ENCODE results near the gene CD300LF. TPM values are rescaled to one million over a fixed set of nuclear protein-coding genes. Genes with fewer than 3 reads are reported as not detected.

CD300LF gene
- total RNA-seq (2014; rRNA removed; shearing (Covaris generic)) = not detected in 2 replicates

DNA sequence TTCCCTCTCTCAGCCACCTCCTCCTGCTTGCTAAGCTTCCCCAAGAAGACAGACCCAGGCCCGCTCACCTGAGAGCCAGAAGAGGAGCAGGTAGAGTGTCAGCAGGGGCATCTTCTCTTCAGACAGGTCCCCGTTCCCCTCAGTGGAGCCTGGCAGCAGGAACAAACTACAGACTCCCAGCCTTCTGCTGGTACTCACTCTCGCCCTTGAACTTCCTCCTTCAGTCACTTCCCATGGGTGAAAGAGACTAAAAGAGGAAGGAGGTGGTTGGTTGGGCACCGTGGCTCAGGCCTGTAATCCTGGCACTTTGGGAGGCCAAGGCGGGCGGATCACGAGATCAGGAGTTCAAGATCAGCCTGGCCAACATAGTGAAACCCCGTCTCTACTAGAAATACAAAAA, at the start of gene CD300LF:
Gene CD300LF, minus strand, starts transcription at position 168 of the 400 bp plus-strand sequence. Its CDS starts 57 bp downstream, at position 111.
- no peak for DNase-seq (ENCODE audit: low spot score)

DNA sequence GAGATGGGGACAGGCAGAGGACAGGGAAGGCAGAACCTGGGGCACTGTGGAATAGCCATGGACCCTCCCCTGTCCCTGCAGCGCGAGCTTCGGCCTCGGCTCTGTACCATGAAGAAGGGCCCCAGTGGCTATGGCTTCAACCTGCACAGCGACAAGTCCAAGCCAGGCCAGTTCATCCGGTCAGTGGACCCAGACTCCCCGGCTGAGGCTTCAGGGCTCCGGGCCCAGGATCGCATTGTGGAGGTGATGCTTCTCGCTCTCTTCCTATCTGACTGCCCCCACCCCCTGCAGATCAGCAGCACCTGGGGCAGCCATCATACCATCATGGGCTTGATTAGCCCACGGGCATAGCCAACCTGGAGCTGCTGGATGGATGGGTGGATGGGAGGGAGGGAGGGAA, 49.2 kb upstream of the CD300LF start:
- no peak for DNase-seq (ENCODE audit: low spot score)

DNA sequence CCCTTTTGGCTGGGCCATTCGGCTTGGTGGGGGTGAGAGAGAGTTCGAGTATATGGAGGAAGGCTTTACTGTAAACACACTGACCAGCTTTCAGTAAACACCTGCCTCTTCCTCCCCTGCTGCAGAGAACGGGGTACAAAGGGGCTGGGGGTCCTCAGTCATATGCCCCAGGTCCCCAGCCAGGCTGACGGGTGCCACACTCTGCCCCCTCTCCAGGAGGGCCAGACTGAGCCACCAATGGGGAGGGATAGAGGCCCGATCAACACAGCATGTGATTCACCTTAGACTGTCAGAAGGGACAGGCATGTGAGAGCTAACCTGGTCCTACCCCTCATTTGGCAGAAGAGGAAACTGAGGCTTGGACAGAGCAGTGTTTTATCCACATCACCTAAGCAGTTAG, 48.7 kb upstream of the CD300LF start:
- no peak for DNase-seq (ENCODE audit: low spot score)

DNA sequence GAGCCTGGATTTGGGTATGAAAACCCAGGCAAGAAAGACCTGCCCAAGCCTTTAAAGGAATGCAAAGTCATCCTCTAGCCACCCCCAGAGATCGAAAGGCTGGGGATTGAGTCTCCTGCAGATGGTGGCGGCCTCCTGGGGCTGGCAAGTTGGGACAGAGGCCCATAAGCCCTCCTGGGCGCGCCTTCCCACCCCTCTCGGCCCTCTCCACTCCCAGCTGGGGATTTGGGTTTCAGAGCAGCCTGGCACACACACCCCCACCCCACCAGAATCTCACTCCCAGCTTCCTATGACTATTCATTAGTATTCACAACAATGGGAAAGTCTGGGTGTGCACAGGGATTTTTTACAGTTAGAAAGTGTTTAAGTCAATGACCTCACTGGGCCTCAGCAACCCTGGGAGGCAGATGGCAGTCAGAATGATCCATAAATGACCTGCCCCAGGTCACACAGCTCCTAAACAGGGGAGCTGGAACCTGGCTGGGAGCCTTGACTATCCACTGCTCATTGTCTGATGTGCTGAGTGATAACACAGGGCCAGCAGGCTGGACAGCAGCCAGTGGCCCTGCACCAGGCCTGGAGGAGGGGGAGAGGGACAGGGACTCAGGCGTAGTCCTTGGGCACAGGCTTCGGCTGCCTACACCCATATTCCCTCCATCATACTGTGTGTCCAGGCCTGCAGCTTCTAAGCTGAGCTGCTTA, 47.8 kb upstream of the CD300LF start:
- no peak for DNase-seq (ENCODE audit: low spot score)

DNA sequence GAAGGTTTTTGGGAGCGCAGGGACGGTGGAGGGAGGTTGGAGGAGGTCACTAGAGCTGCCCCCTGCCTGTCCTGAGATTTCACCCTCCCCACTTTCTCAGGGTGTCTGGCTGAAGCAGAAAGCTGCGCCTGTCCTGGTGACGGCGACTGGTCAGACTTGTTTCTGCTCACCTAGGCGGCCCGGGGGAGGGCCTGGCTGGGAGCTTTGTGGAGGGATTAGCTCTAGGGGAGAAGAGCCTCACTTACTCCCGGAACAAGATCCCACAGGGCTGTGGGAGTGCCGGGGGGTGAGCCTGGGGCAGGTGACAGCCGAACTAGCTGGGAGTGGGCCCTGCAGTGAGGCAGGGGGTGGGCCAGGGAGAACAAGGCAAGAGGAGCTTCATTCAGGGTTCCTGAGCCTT, 47.2 kb upstream of the CD300LF start:
- peak; percentile 83 for DNase-seq (ENCODE audit: low spot score)

DNA sequence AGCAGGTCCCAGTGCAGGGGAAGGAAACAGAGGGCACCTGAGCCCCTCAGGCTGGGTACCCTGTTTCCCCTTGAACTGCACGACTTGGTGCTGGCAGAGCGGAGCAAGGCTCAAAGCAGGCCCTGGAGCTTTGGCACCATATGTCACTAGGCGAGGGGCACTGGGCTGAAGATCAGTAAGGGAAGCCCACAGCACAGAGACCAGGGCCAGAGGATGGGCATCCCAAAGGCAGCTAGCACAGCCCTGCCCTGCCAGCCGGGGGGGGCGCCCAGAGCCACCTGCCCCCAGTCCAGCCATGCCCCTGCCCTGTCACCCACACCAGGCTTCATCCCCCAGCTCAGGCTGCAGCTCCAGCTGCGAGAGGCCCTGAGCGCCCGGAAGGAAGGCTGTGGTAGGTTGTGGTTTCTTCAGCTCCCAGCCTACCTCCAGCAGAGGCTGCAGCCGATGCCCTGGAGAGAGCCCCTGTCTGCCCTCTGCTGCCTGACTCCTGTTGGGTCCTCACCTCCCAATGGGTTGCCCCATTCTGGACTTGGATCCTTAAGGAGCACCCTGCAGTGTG, 46.6 kb upstream of the CD300LF start:
- peak; percentile 52 for DNase-seq (ENCODE audit: low spot score)

DNA sequence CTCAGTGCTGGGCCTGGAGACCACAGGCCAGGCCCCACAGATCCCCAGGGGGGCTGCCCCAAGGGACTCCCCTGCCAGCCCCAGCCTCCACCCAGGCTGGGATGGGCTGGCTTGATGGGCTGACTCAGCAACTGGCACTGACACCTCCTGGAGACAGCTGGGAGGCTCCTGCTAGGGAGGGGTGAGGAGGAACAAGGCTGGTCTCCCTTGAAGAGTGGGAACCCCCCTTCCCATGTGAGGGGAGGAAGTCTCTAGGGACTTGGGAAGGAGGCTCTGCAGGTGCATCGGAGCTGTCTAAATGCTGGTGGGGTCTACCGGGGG, 46.1 kb upstream of the CD300LF start:
- DNase-seq (ENCODE audit: low spot score) = peak; percentile 29

DNA sequence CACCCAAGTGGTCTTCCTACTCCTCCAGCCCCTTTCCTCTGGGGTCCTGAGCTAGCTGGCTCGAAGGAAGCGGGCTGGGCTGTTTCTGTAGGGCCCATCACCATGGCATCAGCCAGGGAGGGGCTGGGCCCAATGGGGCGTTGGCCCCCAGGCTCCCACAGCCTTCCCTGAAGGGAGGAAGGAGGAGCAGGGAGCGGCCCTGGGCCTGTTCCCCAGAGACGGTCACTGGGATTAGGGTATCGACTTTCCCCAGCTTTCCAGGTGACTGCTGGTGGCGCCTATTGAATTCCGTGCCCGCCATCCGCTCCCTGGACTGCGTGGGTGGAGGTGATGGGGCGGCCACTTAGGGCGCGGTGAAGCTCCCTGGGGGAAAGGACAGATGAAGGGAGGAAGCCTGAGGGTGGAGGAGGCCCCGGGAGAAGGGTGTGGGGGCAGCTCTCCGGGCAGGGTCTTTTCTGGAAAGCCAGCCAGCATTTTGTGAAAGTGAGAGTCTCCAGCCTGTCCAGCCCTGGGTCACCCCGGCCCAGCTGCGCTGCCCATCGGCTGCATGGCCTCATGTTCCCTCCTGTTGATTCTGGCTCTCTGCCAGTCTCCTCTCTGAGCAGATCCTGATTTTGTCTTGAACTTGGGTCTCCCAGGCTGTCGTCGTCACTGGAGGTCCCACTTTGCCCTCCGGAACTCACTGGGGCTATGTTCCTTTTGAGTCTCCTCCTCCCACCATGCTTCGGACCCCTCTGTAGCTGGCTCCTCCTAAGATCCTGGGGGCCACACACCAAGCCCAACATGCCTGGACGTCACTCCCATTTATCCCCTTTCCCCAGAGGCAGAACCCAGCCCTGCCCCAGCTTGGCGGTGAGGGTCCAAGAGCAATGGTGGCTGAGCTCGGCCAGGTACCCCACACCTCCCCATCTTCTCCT, 45.5 kb upstream of the CD300LF start:
- DNase-seq (ENCODE audit: low spot score) = peak; percentile 66

DNA sequence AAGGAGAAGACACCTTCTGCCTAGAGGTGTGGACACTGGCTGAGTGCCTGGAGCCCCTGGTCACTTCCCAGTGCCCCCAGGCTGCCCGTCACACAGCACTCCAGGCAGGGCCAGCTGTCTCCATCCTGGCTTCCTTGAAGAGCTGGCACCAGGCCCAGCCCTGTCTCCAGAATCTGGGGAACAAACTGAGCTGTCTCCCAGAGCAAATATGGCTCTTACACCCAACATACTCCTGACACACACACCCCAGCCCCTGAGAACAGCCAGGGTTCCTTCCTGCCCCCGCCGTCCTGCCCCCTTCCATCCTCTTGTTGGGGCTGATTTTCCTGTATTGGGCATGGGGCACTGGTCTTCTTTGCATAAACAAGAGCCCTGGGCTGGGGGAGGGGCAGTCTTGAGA, 44.8 kb upstream of the CD300LF start:
- DNase-seq (ENCODE audit: low spot score) = peak; percentile 66

DNA sequence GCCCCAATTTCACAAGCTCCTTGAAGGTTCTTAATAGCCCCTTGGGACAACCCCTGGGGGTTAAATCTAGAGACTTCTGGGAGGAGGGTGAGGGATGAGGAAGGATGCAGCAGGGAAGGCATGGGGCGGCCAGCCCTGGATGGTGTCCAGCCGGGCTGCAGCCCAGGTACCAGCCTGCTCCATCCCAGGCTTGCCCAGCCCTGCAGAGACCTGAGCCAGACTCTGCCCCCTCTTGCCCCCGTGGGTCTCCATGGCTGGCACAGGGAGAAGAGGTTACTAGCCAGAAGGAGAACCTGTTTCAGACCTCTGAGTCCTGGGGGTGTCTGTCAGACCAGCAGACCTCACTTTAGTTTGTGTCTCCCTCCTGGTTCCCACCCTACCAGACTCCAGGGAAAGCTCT, 44.2 kb upstream of the CD300LF start:
- DNase-seq (ENCODE audit: low spot score) = no peak

DNA sequence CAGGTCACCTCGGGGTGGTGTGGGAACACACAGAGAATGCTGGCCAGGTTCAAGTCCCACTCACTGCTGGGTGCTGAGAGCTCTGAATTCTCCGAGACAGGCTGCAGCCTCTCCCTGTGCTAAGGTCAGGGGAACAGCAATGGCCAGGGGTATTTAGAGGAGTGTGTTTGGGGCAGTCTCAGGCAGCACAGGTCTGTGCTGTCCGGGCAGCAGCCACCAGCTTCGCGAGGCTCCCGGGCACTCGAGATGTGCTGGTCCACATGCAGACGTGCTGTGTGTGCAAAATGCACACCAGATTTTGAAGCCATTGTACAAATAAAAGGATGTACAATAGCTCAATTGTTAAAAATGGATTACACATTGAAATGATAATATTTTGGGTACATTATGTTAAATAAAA, 42.8 kb upstream of the CD300LF start:
- DNase-seq (ENCODE audit: low spot score) = no peak

DNA sequence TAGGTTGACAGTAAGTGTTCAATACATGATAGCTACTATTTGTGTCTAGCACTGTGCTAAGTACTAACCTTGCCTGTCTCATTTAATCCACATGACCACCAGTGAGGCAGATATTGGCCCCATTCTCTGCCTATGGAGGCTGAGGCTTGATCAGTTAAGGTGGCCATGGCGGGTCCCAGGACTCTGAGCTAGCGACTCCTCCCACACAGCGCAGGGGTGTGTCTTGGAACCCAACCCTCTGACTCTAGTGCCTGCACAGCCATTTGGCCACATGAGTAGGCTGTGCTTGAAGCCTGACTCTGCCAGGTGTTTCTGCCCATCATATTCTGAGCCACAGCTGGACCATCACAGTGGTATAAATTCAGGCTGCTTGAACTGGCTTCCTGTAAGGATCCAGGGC, 42.1 kb upstream of the CD300LF start:
- no peak for DNase-seq (ENCODE audit: low spot score)

DNA sequence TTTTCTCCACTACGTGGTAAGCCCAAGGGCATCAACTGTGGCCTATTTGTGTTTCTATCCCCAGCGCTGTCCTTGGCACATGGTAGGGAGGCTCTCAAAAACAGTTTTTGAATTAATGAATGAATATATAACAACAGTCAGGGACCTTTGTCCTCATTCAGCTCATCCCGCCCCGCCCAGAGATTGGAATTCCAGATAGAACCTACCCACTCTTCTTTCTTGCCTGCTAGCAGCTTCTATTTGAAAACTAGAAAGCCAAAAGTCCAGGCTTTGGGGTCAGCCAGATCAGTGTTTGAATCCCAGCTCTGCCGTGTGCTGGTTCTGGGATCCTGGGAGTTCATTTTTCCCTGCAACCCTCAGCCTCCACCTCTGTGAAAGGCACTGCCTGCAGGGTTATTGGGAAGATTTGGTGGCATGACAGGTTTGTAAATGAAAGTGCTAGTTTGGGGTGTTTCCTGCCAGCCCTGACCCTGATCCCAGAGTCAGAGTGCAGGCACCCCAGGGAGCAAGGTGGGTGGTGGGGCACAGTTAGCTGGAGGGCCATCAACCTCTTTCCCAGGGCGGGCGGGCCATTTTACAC, 40.2 kb upstream of the CD300LF start:
- no peak for DNase-seq (ENCODE audit: low spot score)

DNA sequence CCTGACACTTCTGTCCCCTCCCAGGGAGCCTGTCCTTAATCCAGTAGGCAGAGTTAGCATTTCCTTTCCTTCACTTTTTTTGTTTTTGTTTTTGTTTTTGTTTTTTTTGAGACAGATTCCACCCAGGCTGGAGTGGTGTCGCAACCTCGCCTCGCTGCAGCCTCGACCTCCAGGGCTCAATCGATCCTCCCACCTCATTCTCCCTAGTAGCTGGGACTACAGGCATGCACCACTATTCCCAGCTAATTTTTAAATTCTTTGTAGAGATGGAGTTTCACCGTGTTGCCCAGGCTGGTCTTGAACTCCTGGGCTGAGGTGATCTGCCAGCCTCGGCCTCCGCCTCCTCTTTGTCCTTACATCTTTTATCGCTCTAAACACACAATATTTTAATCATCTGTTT, 39.7 kb upstream of the CD300LF start:
- DNase-seq (ENCODE audit: low spot score) = no peak

DNA sequence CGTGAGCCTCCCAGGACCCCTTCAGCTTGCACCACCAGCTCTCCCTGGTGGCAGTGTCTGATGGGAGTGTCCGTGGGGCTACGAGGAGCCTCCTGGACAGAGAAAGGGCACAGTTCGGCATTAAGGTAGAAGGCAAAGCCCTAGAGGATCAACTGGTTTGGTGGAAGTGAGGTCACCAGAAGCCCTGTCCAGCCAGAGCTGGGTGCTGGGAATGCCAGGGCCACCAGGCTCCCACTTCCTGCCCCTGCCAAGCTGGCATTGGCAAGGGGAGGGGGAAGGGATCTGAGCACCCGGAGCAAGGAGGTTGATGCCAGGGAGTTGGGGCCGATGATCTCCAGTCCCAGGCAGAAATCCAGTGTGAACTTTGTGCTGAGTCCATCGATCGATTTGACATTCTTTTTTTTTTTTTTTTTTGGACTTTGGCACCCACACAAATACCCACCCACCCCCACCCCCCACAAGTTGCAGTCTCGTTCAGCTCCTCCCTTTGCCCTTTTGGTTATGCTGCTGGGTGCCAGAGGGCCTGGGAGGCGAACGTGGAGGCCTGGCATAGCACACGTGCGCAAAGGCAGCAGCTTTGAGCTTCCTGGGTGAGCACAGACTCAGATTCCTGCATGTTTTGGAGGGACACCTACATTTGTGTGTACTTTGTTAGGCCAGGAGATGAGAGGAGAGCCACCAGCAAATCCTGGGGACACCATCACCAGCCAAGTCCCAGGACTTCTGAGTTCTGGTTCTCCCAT, 37.8 kb upstream of the CD300LF start:
- DNase-seq (ENCODE audit: low spot score) = peak; percentile 90

DNA sequence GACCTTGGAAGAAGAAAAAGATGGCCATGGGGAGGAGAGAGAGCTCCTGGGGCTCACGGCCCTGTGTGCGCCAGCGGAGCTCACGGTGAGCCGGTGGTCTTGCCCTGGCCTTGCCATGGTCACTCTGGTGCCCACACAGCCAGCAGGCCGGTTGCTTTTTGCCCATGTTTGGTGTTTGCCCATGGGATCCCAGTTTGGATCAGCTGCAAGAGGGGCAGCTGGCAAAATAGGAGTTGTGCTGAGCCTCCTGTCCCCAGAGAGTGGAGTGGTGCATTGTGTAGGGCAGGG, 37.3 kb upstream of the CD300LF start:
- peak; percentile 67 for DNase-seq (ENCODE audit: low spot score)

DNA sequence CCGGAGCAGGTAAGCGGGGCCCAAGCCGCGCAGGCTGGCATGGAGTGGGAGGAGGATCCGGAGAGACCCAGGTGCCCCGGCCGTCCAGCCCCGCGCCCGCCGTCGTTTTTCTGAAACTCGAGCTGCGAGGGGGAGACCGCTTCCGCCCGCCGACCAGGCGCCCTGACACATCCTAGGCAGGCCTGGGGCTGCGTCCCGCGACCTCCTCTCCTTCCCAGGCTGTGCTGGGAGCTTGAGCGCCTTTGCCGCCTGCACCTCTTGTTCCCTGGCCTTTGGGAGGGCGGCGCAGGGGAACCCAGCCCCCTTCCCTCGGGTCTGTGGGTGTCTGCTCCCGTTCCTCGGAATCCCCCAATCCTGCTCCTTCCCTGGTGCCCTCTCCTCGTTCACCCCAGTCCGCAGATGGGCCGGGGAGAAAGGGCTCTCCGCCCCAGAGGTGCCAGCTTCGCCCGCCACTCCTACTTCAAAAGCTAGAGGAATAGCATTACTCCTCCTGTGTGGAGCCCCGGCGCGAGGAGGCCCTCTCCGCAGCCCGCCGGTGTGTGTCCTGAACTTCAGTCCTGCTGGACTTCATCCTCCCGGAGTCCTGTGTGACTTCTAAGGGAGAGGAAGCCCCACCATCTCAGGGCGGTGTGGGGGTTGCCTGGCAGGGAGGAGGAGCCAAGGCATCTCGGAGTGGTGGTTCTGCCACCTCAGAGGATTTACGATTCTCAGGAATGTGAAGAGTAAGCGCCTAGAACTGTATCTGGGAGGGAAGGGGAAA, 36.7 kb upstream of the CD300LF start:
- DNase-seq (ENCODE audit: low spot score) = peak; percentile 25

DNA sequence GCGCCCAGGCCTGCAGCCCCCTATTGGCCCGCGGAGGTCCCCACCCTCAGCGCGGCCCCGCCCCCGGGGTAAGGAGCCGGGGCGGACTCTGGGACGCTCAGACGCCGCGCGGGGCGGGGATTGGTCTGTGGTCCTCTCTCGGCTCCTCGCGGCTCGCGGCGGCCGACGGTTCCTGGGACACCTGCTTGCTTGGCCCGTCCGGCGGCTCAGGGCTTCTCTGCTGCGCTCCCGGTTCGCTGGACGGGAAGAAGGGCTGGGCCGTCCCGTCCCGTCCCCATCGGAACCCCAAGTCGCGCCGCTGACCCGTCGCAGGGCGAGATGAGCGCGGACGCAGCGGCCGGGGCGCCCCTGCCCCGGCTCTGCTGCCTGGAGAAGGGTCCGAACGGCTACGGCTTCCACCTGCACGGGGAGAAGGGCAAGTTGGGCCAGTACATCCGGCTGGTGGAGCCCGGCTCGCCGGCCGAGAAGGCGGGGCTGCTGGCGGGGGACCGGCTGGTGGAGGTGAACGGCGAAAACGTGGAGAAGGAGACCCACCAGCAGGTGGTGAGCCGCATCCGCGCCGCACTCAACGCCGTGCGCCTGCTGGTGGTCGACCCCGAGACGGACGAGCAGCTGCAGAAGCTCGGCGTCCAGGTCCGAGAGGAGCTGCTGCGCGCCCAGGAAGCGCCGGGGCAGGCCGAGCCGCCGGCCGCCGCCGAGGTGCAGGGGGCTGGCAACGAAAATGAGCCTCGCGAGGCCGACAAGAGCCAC, 36.0 kb upstream of the CD300LF start, which contains the start of gene NHERF1:
Gene NHERF1, plus strand, starts transcription at position 100 of the 750 bp plus-strand sequence. Its CDS starts 219 bp downstream, at position 319.
- DNase-seq (ENCODE audit: low spot score) = peak; percentile 95

DNA sequence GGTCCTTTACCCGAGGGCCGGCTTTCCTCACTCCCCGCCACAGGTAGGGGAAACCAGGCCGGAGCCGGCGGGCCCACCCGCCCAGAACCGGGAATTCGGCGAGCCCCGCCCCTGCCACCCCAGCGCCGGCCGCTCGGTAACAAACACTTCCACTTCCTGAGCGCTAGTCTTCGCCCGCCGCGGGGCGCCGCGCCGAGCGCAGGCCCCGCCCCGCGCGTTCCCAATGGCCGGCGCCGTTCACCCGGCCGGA, 35.5 kb upstream of the CD300LF start:
- no peak for DNase-seq (ENCODE audit: low spot score)

DNA sequence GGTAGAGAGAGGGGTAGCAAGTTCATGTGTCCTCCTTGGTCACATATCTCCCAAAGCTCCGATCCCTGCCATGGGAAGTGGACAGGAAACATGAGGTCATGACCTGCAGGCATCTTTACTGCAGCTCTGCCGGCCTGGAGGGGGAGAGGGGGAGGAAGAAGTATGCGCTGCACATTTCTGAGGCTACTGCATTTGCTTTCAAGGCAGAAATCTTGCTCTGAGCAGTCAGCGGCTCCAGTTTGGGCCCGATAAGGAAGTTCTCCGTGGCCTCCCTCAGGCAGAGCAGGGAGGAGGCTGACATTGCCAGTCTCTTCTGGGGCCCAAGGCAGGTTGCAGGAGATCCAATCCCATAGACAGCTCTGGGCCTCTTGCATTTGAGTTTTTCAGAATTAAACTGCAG, 34.2 kb upstream of the CD300LF start:
- no peak for DNase-seq (ENCODE audit: low spot score)

DNA sequence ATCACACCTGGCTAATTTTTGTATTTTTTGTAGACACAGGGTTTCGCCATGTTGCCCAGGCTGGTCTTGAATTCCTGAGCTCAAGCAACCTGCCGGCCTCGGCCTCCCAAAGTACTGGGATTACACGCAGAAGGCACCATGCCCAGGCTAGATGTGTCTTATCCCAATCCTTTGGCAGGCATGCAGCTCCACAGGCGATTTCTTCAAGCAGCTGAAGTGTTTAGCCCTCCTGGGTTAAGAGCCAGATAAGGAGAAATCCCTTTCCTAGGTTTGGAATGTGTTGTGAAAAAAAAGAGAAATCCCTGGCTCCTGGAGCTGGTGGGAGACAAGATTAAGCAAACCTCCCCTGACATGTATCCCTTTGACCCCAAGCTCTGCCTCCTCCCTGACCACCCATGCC, 33.7 kb upstream of the CD300LF start:
- DNase-seq (ENCODE audit: low spot score) = no peak

Data from HT-29 (cell line).